Suprapubic skin (tissue), 4 donors: ENCODE measurements around the gene EXOC6. TPM values are rescaled to one million over a fixed set of nuclear protein-coding genes. Genes with fewer than 3 reads are reported as not detected.

Experiments used
- DNase-seq, 2 donors: peaks; one replicate each; pipeline ENCODE4 v3.0.0-alpha.2; 2019; ENCODE audit warnings: low spot score in 2 of 2
- H3K27ac ChIP-seq: fragments of 200-600 bp; sonication (generic); one replicate; pipeline ENCODE4 v1.5.1; 2019
- H3K27me3 ChIP-seq: fragments of 200-600 bp; sonication (generic); one replicate; pipeline ENCODE4 v1.5.1; 2019
- H3K36me3 ChIP-seq: fragments of 200-600 bp; sonication (generic); one replicate; pipeline ENCODE4 v1.5.1; 2019
- H3K4me1 ChIP-seq: fragments of 200-600 bp; sonication (generic); one replicate; pipeline ENCODE4 v1.5.1; 2019
- H3K4me3 ChIP-seq: fragments of 200-600 bp; sonication (generic); one replicate; pipeline ENCODE4 v1.5.1; 2019; ENCODE audit warnings: mild to moderate bottlenecking
- H3K9me3 ChIP-seq: fragments of 200-600 bp; sonication (generic); one replicate; pipeline ENCODE4 v1.5.1; 2019
- CTCF ChIP-seq, 2 donors: fragments of 200-600 bp in 1 of 2; fragments of 450-650 bp in 1 of 2; sonication (generic) in 1 of 2; IDR thresholded peaks; one replicate each; pipeline ENCODE4 v1.5.1; 2016 to 2019; ENCODE audit warnings: antibody characterized with exemption in 2 of 2, mild to moderate bottlenecking in 1 of 2, moderate library complexity in 1 of 2
- EP300 ChIP-seq: sonication (generic); formaldehyde crosslinking; IDR thresholded peaks from one replicate; pipeline ENCODE4 v1.6.1; 2017; ENCODE audit warnings: antibody characterized with exemption
- POLR2A ChIP-seq, 2 donors: fragments of 450-650 bp; IDR thresholded peaks; one replicate each; pipeline ENCODE4 v1.6.1; 2017; ENCODE audit warnings: antibody characterized with exemption in 2 of 2, mild to moderate bottlenecking in 2 of 2, moderate library complexity in 2 of 2
- POLR2AphosphoS5 ChIP-seq, 3 donors: sonication (generic); formaldehyde crosslinking; IDR thresholded peaks; one replicate each; pipeline ENCODE4 v1.6.1; 2017; ENCODE audit warnings: antibody characterized with exemption in 3 of 3
- WGBS: methylation state at CpG from one replicate; pipeline ENCODE4 v1.1.5; 2018; 5-methylcytosine and 5-hydroxymethylcytosine counted together
- total RNA-seq, 4 donors: library from RNA; depleted of rRNA; stranded (reverse); fragments of >200 nt; gene quantifications; one replicate each; pipeline ENCODE4 v1.1.0, GENCODE V29; 2016

EXOC6 gene
- total RNA-seq, 4 donors from 2014 or later, result 5.0 to 9.3 (median 8.3) TPM

- Histone ChIP-seq H3K27me3 (no peaks in the 10 kb centered on the region), H3K4me1 (no peaks in the 10 kb centered on the region), H3K27ac (no peak overlapping the region), H3K36me3 (no peaks in the 10 kb centered on the region), H3K9me3 (no peaks in the 10 kb centered on the region), H3K4me3 (no peak overlapping the region)
- no peak for TF ChIP-seq EP300
- TF ChIP-seq POLR2AphosphoS5 (IDR thresholded peaks at IDR 0.05), result no peak
- TF ChIP-seq POLR2A (IDR thresholded peaks at IDR 0.05), result no peak
- WGBS, result 84% methylated on average over 6 of the region's 6 CpGs
- no peak for DNase-seq
These were observed 238.0 kb downstream of the EXOC6 start for GRCh38 chr10:93086289-93086688.

GRCh38 chr10:93087846-93088245, 239.5 kb downstream of the EXOC6 start:
- TF ChIP-seq CTCF (IDR thresholded peaks at IDR 0.05) (no peak), POLR2A (IDR thresholded peaks at IDR 0.05) (no peak), EP300 (no peak), POLR2AphosphoS5 (IDR thresholded peaks at IDR 0.05) (no peak)
- 64% methylated on average over 3 of the region's 3 CpGs for WGBS
- Histone ChIP-seq H3K27me3 (no peaks in the 10 kb centered on the region), H3K27ac (no peak overlapping the region), H3K4me1 (no peaks in the 10 kb centered on the region), H3K36me3 (no peaks in the 10 kb centered on the region), H3K4me3 (no peak overlapping the region), H3K9me3 (no peaks in the 10 kb centered on the region)
- DNase-seq, result no peak

GRCh38 chr10:93088466-93088865, 240.1 kb downstream of the EXOC6 start:
- TF ChIP-seq EP300, result no peak
- no peak for TF ChIP-seq POLR2A (IDR thresholded peaks at IDR 0.05)
- no peak for TF ChIP-seq POLR2AphosphoS5 (IDR thresholded peaks at IDR 0.05)
- no peak for TF ChIP-seq CTCF (IDR thresholded peaks at IDR 0.05)
- no peaks in the 10 kb centered on the region for H3K36me3 ChIP-seq
- H3K27me3 ChIP-seq, result no peaks in the 10 kb centered on the region
- no peaks in the 10 kb centered on the region for H3K9me3 ChIP-seq
- no peak overlapping the region for H3K4me3 ChIP-seq
- DNase-seq, result no peak
- H3K27ac ChIP-seq, result no peak overlapping the region
- no peaks in the 10 kb centered on the region for H3K4me1 ChIP-seq
- 69% methylated on average over 4 of the region's 4 CpGs for WGBS

GRCh38 chr10:93090619-93091018, 242.3 kb downstream of the EXOC6 start:
- TF ChIP-seq EP300, result no peak
- TF ChIP-seq POLR2AphosphoS5 (IDR thresholded peaks at IDR 0.05), result no peak
- TF ChIP-seq POLR2A (IDR thresholded peaks at IDR 0.05), result no peak
- TF ChIP-seq CTCF (IDR thresholded peaks at IDR 0.05), result no peak
- WGBS, result 86% methylated on average over 2 of the region's 2 CpGs
- Histone ChIP-seq H3K27ac (no peak overlapping the region), H3K4me1 (no peaks in the 10 kb centered on the region), H3K36me3 (no peaks in the 10 kb centered on the region), H3K4me3 (no peak overlapping the region), H3K9me3 (no peaks in the 10 kb centered on the region), H3K27me3 (no peaks in the 10 kb centered on the region)
- no peak for DNase-seq

GRCh38 chr10:93091960-93092359, 243.6 kb downstream of the EXOC6 start:
- WGBS, result 92% methylated on average over 3 of the region's 3 CpGs
- no peak for DNase-seq
- no peak for TF ChIP-seq EP300
- no peak for TF ChIP-seq CTCF (IDR thresholded peaks at IDR 0.05)
- no peak for TF ChIP-seq POLR2A (IDR thresholded peaks at IDR 0.05)
- no peak for TF ChIP-seq POLR2AphosphoS5 (IDR thresholded peaks at IDR 0.05)
- H3K9me3 ChIP-seq, result no peaks in the 10 kb centered on the region
- H3K4me3 ChIP-seq, result no peak overlapping the region
- no peaks in the 10 kb centered on the region for H3K27me3 ChIP-seq
- no peaks in the 10 kb centered on the region for H3K36me3 ChIP-seq
- H3K27ac ChIP-seq, result no peak overlapping the region
- no peaks in the 10 kb centered on the region for H3K4me1 ChIP-seq

GRCh38 chr10:93095225-93095624, 246.9 kb downstream of the EXOC6 start:
- Histone ChIP-seq H3K4me1 (no peaks in the 10 kb centered on the region), H3K27ac (no peak overlapping the region), H3K36me3 (no peaks in the 10 kb centered on the region), H3K4me3 (no peak overlapping the region), H3K9me3 (no peaks in the 10 kb centered on the region), H3K27me3 (no peaks in the 10 kb centered on the region)
- no peak for TF ChIP-seq POLR2A (IDR thresholded peaks at IDR 0.05)
- no peak for TF ChIP-seq POLR2AphosphoS5 (IDR thresholded peaks at IDR 0.05)
- TF ChIP-seq EP300, result no peak
- no peak for TF ChIP-seq CTCF (IDR thresholded peaks at IDR 0.05)
- no peak for DNase-seq
- WGBS, result 44% methylated on average over 1 of the region's 1 CpG
